ENCODE results near the gene ARRDC4.

Gene ARRDC4

DNA sequence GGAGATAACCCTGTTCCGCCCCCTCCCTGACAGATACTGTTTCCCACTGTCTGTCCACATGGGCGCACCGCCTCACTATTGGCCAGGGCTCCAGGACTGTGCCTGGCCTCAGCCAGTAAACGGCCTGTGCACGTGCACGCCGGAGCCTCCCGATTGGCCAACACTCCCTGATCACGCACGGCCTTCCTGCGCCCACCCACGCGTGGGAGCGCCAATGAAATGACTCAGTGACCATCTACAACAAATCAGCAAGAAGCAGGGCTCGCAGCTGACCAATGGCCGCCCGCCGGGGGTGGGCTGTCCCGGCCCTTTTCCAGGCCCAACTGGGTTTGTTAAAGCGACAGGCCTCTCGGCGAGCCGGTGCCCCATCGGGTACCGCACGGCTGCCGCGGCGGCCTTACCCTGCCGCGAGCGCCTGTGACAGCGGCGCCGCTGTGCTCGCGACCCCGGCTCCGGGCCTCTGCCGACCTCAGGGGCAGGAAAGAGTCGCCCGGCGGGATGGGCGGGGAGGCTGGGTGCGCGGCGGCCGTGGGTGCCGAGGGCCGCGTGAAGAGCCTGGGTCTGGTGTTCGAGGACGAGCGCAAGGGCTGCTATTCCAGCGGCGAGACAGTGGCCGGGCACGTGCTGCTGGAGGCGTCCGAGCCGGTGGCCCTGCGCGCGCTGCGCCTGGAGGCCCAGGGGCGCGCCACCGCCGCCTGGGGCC, at the start of gene ARRDC4:
TSS of gene ARRDC4 (plus strand) at position 340 of the 703 bp plus-strand sequence. CDS start at position 499, 159 bp downstream.
- DNase-seq (ENCODE audit: low spot score), result peak; percentile 95

DNA sequence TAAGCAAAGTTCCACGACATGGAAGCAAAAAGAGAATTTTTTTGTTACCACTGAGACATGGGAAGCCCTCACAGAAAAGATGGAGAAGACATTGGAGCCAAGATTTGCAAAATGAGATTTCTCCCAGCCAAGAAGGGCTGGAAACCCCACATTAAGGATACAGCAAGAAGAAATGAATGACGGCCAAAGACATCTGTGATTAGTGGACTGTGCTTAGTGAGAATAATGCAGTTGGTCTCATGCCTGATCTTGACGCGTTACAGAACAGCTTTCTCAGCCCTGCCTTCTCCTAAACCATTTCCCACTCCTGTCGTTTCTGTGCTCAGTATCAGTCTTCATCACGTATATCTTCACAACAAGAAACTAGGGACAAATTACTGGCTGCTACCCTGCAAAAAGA, 45.8 kb upstream of the ARRDC4 start:
- DNase-seq (ENCODE audit: low spot score), result no peak

DNA sequence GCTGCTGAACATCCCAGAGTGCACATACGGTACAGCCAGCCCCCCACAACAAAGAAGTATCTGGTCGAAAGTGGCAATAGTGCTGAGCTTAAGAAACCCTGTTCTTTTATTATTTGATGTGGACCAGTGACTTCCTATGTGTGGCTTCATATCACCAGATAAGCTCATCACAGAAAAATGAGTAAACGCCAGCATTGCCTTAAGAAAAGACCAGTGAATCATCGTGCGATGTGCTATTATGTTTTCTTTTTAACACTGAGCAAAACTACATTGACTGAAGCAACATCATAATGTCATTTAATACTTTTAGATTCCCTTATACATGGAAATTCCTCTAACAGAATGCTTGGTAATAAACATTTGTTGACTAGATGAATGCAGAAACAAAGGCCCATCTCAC, 45.2 kb upstream of the ARRDC4 start:
- DNase-seq (ENCODE audit: low spot score), result no peak

GRCh38 chr15:97921296-97921865, 39.1 kb upstream of the ARRDC4 start:
- DNase-seq (ENCODE audit: low spot score), result no peak

DNA sequence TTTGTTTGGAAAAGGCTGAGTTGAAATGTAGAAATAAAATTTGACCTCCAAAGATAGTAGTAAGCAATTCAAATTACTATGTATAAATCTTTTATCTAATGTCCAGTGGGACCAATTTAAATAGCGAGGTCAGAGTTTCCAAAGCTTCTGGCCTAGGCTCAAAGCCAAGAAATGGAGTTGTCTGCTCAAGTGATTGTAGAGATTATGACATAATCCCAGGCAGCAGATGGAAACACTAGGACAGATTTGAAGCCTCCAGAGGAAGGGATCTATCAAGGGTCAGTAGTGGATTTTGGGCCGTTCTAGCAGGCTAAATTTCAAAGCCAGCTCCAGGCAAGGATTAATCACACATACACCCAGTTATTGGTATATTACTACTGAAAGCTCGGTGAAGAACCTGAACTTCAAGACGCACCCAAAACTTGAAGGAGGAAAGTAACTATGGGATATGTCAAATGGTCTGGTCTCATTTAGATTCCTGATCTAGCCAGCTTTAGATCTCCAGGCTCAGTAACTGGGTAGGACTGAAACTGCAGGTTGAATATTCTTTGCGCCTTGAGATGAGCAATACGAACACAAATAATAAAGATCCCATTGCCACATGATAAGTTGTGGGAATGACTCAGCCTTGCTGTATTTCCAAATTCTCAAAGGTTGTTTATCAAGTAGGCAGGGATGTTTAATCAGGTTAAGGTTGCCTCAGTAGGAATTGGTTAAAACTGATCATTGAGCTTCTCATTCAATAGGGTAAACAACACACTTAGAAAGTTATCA, 30.9 kb upstream of the ARRDC4 start:
- DNase-seq (ENCODE audit: low spot score), result no peak

DNA sequence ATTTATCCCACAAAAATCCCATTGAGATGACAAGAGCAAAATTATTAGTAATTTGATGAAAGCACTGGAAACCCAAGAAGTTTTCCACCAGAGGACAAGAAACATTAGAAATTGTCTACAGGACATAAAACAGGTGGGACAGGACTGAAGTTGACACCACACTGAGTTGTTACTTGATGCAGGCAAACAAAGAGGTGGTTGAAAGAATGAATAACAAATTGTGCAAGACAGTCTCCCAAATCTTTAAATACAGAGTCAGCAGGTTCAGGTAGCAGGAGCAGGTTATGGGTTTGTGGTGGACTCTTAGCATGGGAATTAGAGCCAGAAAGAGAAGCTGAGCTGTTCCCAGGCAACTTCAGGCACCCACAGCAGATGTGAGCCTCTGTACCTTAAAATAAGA, 30.3 kb upstream of the ARRDC4 start:
- no peak for DNase-seq (ENCODE audit: low spot score)

GRCh38 chr15:97931314-97931713, 29.2 kb upstream of the ARRDC4 start:
- DNase-seq (ENCODE audit: low spot score), result no peak

DNA sequence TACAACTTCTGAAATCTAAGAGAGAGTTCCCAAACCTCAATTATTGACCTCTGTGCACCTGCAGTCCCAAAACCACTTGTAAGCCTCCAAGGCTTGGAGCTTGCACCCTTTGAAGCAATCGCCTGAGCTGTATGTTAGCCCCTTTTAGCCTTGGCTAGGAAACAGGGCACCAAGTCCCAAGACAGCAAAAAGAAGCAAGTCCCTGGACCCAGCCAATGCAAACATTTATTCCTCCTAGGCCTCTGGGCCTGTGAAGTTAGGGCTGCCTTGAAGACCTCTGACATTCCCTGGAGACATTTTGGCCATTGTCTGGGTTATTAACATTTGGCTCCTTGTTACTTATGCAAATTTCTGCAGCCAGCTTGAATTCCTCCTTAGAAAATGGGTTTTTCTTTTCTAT, 26.9 kb upstream of the ARRDC4 start:
- DNase-seq (ENCODE audit: low spot score), result no peak

DNA sequence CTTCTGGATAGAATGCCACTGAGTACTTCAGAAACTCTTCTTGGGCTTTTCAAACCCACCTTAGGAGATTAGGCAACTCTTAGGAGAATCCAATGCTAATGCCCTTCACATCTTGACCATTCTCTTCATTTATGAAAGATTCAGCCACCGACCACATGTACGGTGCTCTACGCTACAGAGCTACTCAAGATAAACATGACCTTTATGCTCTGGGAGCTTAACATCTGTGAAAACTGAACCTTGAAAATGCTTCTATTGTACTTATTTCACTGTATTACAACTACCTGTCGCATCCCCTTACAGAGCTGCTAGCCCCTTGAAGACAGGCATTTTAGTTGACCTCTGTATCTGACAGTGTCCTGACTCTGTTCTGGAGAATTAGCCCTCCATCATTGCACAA, 19.5 kb upstream of the ARRDC4 start:
- DNase-seq (ENCODE audit: low spot score), result no peak

DNA sequence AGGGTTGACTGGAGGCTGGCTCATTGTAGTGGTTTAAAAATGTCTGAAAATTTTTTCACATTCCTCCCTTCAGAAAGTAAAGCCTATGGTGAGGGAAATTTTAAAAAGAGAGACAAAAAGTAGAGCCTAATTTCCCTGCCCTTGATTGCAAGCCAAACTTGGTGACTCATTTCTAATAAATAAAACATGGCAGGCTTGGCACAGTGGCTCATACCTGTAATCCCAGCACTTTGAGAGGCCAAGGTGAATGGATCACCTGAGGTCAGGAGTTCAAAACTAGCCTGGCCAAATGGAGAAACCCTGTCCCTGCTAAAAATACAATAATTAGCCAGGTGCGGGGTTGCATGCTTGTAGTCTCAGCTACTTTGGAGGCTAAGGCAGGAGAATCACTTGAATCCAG, 18.9 kb upstream of the ARRDC4 start:
- DNase-seq (ENCODE audit: low spot score), result no peak

DNA sequence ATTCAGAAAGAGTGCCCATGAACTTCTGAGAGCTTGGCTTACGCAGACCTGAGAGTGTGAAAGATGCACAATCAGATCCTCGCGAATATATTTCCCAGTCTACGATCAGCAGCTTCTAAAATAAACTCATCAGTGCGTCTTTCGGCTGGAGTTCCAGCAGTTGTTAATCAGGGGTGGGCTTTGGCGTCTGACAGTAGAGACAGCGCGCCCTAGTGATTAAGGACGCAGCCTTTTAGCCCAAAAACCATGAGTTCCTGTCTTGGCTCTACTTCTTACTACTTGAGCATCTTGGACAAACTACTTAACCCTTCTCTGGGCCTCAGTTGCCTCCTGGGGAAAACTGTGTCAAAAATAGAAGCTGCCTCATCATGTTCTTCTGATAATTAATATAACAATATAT, 15.8 kb upstream of the ARRDC4 start:
- no peak for DNase-seq (ENCODE audit: low spot score)

DNA sequence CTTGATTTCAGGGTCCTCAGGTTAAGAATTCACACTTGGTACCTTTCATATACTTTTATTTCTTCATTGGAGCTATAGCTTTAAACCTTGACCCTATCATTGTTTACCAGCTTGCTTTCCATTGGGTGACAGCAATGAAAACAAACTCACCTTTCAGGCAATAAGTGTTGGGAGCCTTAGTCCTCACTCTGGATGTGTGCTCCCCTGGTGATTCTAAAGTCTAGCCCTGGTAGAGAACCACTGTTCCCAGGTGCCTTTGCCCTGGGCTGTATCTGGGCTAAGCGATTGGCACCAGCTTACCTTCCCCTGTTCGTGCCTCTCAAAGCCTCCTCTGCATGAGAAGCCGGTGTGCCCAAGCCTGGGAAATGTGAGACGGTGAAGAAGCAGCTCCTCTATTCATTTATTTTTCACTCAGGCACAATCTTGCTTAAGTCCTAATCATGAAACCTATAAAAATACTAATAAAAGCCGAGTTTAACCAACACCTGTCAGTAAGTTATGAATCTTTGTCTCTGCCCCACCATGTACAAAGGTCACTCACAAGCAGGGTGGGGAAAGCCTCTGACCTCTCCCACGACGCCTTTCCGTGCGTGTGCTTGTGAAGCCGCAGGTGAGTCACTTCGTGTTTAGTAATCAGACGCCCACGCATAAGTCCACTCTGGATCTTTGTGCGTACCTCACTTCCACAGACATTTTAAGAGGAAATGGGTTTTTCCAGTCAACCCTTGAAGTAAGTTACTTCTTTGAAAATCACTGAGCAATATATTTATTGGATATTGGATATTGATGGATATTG, 12.8 kb upstream of the ARRDC4 start:
- DNase-seq (ENCODE audit: low spot score), result no peak

GRCh38 chr15:97953254-97953653, 7.2 kb upstream of the ARRDC4 start:
- DNase-seq (ENCODE audit: low spot score), result no peak

GRCh38 chr15:97953748-97954147, 6.8 kb upstream of the ARRDC4 start:
- no peak for DNase-seq (ENCODE audit: low spot score)

GRCh38 chr15:97955035-97955434, 5.5 kb upstream of the ARRDC4 start:
- DNase-seq (ENCODE audit: low spot score), result no peak

DNA sequence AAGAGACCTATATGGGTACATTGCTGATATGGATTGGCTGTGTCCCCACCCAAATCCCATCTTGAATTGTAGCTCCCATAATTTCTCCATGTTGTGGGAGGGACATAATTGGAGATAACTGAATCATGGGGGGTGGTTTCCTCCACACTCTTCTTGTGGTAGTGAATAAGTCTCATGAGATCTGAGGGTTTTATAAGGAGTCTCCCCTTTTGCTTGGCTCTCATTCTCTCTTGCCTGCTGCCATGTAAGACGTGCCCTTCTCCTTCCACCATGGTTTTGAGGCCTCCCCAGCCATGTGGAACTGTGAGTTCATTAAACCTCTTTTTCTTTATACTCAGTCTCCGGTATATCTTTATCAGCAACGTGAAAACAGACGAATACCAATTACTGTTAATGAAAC, 5.0 kb upstream of the ARRDC4 start:
- DNase-seq (ENCODE audit: low spot score), result no peak

- no peak for DNase-seq (ENCODE audit: low spot score)
Measured at GRCh38 chr15:97959724-97960363, 659 bp upstream of the ARRDC4 start.

- DNase-seq (ENCODE audit: low spot score), result no peak
Measured at GRCh38 chr15:97961067-97961954, 808 bp downstream of the ARRDC4 start.

DNA sequence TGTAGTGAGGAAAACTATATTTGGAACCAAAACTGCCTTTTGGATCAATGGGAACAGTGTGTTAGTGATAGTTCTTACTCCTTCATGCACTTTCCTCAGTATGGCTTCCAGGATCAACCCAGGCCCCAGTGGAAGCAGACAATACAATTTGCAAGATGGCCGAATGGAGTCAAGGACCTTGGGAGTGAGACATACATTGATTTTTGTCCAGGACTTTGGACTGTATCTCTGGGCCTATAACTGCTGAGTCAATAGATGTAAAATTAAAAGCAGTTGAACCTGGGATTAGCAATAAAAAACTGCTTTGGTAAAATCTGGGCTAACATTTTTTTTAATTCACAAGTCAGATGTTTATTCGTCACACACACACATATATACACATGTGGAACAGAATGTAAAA, 1.8 kb downstream of the ARRDC4 start:
- no peak for DNase-seq (ENCODE audit: low spot score)

DNA sequence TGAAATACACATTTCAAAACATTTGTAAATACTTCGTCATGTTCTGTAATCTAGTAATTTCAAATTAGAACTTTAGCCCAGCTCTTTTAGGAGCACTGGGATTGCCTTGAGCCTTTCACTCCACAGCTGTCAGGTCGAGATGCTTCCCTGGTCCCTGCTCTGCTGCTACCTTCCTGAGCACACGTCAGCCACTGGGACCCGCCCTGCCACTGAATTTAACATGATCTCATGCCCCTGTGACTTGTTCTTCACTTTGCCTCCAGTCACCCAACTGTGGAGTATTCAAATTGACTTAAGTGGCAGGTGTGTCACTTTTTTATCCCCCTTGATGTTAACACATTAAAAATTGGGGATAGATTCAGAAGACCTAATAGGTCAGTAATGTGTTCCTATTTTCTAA, 3.3 kb downstream of the ARRDC4 start:
- DNase-seq (ENCODE audit: low spot score), result no peak

DNA sequence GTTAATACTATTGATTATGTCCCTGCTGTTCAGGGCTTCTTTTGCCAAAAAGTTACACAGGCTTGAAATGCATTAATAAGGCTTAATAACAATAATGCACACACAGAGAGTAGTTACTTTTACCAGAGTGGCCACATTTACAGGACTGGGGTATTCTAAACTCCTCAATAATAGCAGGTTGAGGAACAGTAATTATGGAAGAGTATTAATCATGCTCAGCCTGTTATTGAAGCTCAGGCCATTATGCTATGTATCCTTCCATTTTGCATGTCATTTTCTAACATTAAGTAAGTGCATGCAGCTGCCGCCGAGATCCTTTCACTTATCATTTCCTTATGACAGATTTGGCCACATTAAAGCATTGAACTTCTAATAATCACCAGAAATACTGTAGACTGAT, 5.7 kb downstream of the ARRDC4 start:
- no peak for DNase-seq (ENCODE audit: low spot score)

Measured in CD4-positive, alpha-beta T cell treated with Interleukin-2 at 100 ng/mL for 4 hours (primary cell).